GM18507 (cell line): ENCODE data around the gene RBBP6.

Experiments used
- DNase-seq: peaks from one replicate; pipeline ENCODE4 v3.0.0; 2011; ENCODE audit warnings: low read depth; ENCODE audit not compliant: insufficient read length; ENCODE audit errors: extremely low spot score
- FAIRE-seq: peaks from 2 replicates; lab custom pipeline; 2011; peaks lifted over from hg19 to GRCh38; lab: Jason Lieb, UNC

The RBBP6 gene

DNA sequence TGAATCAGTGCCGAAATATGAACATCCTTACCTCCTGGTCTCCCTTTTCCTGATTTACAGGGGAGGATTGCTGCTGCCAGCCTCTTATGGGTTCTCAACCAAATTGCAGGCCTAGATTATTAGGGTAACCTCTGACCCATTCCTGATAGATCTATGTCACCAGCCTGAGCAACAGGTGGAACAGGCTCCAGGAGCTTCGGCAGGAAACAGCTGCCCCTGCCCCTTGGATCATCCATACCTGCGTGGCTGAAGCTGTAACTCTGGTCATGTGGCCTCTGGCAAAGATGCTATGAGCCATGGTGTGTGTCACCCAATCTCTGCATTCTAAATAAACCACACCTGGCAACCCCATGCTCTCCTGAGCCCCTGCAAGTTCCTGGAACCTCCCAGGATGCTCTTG, 18.4 kb upstream of the RBBP6 start:
- FAIRE-seq (no peak), DNase-seq (no peak)

DNA sequence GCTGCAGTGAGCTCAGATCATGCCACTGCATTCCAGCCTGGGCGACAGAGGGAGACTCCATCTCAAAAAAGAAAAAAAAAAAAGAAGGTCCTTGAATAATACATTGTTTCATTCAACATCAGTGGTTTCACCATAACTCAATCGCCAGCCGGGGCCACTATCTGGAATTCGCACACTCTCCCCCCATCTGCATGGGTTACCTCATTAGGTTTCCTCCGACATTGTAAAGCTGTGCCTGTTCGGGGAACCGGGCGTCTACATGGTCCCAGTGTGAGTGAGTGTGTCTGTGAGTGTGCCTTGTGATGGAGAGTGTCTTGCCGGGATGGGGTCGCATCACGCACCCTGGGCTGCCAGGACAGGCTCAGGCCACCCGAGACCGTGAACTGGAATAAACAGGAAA, 16.6 kb upstream of the RBBP6 start:
- FAIRE-seq (no peak), DNase-seq (no peak)

DNA sequence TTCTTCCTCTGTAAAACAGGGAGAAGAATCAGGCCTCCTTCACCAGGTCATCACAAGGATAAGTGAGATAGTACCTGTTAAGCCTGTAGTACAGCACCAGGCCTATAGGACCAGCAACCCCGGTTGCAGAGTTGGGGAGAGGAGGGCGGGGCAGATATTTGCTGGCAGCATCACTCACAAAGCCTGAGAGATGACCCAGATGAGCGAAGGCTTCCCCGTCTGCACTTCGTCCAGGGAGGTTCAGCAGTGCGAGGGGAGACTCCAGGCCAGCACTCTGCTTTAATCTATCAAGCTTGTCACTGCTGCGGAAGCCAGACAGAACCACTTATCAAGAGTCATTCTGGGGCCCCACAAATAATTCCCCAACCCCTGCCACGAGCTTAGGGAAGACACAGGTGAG, 15.8 kb upstream of the RBBP6 start:
- DNase-seq, result no peak
- no peak for FAIRE-seq

GRCh38 chr16:24524855-24525677, 14.3 kb upstream of the RBBP6 start:
- FAIRE-seq, result no peak
- DNase-seq, result no peak

GRCh38 chr16:24525970-24526559, 13.3 kb upstream of the RBBP6 start:
- DNase-seq (no peak), FAIRE-seq (no peak)

- DNase-seq, result no peak
These were observed 12.5 kb upstream of the RBBP6 start for GRCh38 chr16:24526701-24527495.

DNA sequence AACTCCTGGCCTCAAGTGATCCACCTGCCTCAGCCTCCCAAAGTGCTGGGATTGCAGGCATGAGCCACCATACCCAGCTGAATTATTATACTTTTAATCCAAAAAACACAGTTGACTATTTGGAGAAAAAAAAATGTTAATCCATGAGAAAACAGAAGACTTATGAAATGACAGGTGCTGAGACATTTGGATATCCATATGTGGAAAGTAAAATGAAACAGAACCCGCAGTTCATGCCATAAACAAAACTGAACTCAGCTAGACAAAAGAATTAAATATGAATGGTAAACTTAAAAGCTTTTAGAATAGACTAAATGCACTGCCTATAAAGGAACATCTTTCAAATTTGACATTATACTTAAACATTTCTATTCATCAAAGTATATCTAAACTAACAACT, 8.2 kb upstream of the RBBP6 start:
- DNase-seq, result no peak
- no peak for FAIRE-seq

More at GRCh38 chr16:24526701-24527495, 12.5 kb upstream of the RBBP6 start:
- no peak for FAIRE-seq

DNA sequence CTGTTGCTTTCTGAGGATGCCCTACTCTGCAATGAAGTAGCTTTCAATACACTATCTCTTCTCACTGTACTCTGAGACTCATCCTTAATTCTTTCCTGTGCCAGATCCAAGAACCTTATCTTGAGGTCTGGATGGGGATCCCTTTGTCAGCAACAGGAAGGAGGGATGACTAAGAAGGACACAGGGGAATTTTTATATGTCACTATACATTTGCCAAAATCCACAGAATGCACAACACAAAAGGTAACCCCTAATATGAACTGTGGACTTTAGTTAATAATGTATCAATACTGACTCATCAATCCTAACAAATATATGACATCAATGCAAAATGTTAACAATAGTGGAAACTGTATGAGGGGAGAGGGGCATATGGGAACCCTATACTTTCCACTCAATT, 4.7 kb upstream of the RBBP6 start:
- no peak for FAIRE-seq
- DNase-seq, result no peak

DNA sequence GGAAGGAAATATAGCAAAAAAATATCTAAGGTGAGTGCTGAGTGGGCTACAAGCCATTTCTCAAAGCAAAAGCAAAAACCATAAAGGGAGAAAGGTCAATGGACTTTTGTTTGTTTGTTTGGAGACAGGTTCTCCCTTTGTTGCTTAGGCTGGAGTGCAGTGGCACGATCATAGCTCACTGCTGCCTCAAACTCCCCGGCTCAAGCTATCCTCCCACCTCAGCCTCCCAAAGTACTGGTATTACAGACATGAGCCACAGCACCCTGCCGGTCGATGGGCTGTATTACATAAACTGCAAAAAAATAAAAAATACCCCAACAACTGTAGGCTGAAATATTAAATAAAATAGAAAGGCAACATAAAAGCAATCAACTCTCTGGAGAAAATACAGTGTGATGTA, 3.5 kb upstream of the RBBP6 start:
- DNase-seq, result no peak
- no peak for FAIRE-seq

- FAIRE-seq, result no peak
These were observed 2.7 kb upstream of the RBBP6 start for GRCh38 chr16:24536671-24537070.

DNA sequence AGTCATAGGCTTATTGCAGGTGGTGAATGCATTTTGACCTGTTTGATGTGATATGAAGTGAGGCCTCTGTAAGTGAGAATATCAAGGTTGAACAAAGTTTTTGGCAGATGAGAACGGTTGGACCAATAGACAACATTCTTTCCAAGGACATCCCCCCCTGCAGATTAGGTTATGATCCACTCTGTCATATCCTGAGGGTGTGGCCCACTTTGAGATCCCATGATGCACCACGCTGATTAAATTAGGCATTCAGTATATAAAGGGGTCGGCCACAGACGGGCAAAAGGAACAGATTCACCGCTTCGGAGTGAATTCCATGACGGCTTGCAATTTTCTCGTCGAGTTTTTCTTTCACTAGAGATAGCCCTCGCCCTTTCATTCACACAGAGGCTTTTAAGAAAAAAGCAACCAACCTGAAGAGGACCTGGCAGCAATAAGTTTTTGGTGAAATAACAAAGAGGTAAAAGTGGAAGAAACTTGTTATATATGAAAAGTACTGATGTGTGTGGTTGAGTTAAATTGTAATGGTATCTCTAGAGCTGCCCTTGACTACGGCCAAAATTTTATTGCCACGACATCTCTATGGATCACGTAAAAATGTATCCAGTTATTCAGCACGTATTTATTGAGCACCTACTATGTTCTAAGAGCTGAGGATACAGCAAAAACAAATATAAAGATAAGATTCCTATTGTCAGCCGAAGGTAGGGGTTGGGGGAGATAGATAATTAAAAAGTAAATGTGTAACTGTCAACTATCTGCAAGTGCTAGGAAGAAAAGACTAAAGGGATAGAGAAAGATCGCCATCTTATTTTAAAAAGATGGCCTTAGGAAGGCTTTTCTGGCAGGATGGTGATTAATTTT, 1.7 kb upstream of the RBBP6 start:
- no peak for DNase-seq
- no peak for FAIRE-seq

More at GRCh38 chr16:24536671-24537070, 2.7 kb upstream of the RBBP6 start:
- DNase-seq, result no peak

DNA sequence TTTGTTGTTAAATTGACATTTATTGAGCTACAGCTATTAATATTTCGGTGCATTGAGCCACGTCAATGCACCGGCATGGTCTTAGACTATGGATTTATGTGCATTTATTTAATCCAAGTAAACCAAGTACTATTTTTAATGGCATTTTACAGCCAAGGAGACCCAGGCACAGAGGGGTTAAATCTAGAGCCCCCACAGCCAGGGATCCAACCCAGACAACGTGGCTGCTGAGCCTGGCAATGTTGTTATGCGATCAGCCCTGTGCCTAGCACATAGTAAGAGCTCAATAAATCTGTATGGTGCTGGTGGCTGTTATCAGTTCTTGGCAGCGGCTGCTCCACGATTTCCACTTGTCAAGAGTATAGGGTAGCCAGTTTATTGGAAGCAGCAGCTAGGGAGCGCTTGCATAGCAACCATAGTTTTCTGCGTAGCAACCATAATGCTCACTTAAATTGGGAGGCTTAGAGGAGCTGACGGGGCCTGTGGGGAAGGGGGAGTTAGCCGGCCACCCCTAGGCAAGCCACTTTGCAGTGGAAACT, 541 bp upstream of the RBBP6 start:
- no peak for FAIRE-seq
- no peak for DNase-seq

- DNase-seq, result peak; percentile 7
- no peak for FAIRE-seq
These were observed 660 bp downstream of the RBBP6 start for GRCh38 chr16:24539850-24540601.

DNA sequence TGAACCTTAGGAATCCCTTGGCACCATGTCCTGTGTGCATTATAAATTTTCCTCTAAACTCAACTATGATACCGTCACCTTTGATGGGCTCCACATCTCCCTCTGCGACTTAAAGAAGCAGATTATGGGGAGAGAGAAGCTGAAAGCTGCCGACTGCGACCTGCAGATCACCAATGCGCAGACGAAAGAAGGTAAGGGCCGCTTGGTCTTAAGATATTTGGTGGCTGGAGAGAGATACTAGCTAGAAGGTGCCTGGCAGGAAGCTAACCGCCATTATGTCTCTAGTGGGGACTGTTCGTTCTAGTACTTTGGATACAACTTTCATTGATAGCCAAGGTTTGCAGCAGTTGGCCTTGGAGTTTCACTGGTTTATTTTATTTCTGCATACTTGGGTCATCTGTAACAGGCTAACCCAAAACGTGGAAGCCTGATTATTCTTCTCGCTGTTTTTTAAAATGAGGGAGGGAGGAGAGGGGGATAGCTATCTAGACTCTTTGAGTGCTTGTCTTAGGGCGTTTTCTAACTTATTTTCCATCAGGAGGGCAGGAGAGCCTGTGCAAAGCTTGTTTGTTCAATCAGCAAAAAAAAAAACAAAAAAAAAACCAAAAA, 1.3 kb downstream of the RBBP6 start:
- DNase-seq, result no peak
- FAIRE-seq, result peak; percentile 35

- no peak for DNase-seq
These were observed 2.0 kb downstream of the RBBP6 start for GRCh38 chr16:24541233-24541933.

DNA sequence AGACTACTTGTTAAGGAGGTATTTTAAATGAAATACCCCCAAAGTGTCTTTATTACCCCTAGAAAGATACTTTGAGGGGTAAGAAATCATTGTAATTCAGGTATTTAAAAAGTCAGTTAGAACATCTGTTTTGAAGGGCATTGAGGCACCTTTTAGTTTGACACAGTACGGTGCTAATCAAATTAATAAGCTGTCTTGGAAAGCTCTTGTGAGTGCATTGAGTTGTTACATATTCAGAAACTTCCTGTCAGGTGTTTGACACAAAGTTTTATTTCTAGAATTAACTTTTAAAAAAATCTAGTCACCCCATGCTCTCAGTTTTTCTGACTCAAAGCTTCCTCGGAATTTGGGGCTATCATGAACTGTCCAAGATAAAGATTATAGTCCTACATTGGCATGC, 4.6 kb downstream of the RBBP6 start:
- FAIRE-seq (no peak), DNase-seq (no peak)

More at GRCh38 chr16:24541233-24541933, 2.0 kb downstream of the RBBP6 start:
- no peak for FAIRE-seq

DNA sequence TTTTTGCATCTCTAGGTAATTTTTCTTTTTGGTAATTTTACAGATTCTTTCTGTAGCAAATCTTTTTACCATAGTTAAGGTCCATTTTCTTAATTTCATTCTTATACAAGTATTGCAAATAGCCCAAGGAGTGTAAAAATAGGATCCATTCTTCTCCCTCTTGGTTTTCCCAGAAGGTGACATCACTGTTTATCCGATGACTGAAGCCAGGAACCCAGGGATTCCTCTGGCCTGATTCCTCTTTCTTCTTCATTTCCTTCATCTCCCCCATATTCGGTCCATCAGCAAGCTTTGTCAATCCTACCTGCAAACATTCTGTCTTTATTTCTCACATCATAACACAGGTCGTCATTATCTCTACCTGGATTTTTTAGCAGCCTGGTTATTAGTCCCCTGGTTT, 5.3 kb downstream of the RBBP6 start:
- DNase-seq (no peak), FAIRE-seq (no peak)

DNA sequence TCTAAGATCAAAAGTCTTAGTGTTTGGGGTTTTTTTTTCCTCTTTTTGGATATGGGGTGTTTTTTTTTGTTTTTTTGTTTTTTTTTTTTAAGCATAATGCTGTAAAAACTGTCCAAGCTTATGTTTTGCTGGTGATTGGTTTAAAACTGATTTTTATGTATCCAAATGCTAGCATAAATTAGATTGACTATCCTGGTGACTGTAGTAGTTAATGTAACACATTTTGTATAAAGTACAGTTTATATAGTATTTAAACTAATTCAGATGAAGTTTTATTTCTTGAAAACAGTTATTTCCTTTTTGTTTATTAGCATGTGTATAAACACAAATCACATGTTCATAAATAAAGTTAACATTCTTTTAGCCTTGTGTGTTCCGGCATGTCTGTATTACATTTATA, 10.9 kb downstream of the RBBP6 start:
- FAIRE-seq (no peak), DNase-seq (no peak)
